Progenitor cell of endocrine pancreas (in vitro differentiated cells): Measurements from ENCODE around the gene ADGRB2. TPM values are rescaled to one million over a fixed set of nuclear protein-coding genes. Genes with fewer than 3 reads are reported as not detected.

Experiments used
- DNase-seq: peaks from one replicate; pipeline ENCODE4 v3.0.0; 2021; ENCODE audit warnings: low spot score; ENCODE audit not compliant: unreplicated experiment
- H3K27ac Mint-ChIP-seq: 2 replicates; pipeline ENCODE4 v1.8.0; 2021; ENCODE audit warnings: mild to moderate bottlenecking, moderate library complexity, mixed read lengths
- H3K27me3 Mint-ChIP-seq: 2 replicates; pipeline ENCODE4 v1.8.0; 2021; ENCODE audit warnings: mixed read lengths
- H3K36me3 Mint-ChIP-seq: 2 replicates; pipeline ENCODE4 v1.8.0; 2022; ENCODE audit warnings: mixed read lengths; ENCODE audit not compliant: insufficient read depth
- H3K4me1 Mint-ChIP-seq: 2 replicates; pipeline ENCODE4 v1.8.0; 2021; ENCODE audit warnings: low read depth, mixed read lengths
- H3K4me3 Mint-ChIP-seq: 2 replicates; pipeline ENCODE4 v1.8.0; 2021; ENCODE audit warnings: low read depth, mild to moderate bottlenecking, moderate library complexity, mixed read lengths
- H3K9me3 Mint-ChIP-seq: 2 replicates; pipeline ENCODE4 v1.8.0; 2021; ENCODE audit warnings: low read depth, mixed read lengths
- CTCF ChIP-seq: fragments of 200-600 bp; sonication (generic); IDR thresholded peaks from one replicate; pipeline ENCODE4 v1.5.0; 2021; ENCODE audit warnings: antibody characterized with exemption, mild to moderate bottlenecking; ENCODE audit not compliant: unreplicated experiment
- total RNA-seq: library from RNA; stranded (reverse); gene quantifications from 2 replicates; pipeline ENCODE4 v1.2.1, GENCODE V29; 2021

The ADGRB2 gene
- total RNA-seq, 1 donor from 2014 or later = 5.5 TPM

- no peaks in the 10 kb centered on the region for H3K36me3 Mint-ChIP-seq
- no peaks in the 10 kb centered on the region for H3K9me3 Mint-ChIP-seq
- peaks cover 31% of the 10 kb centered on the region for H3K27me3 Mint-ChIP-seq
- H3K4me3 Mint-ChIP-seq = no peak overlapping the region
- peaks cover 2% of the 10 kb centered on the region for H3K4me1 Mint-ChIP-seq
- no peak for DNase-seq
- no peak overlapping the region for H3K27ac Mint-ChIP-seq
- no peak for TF ChIP-seq CTCF
Observed at GRCh38 chr1:31752258-31752657, 11.9 kb downstream of the ADGRB2 start.

- no peaks in the 10 kb centered on the region for H3K36me3 Mint-ChIP-seq
- peaks cover 2% of the 10 kb centered on the region for H3K4me1 Mint-ChIP-seq
- H3K27ac Mint-ChIP-seq = no peak overlapping the region
- TF ChIP-seq CTCF = no peak
- peaks cover 36% of the 10 kb centered on the region for H3K27me3 Mint-ChIP-seq
- H3K4me3 Mint-ChIP-seq = no peak overlapping the region
- DNase-seq = no peak
- no peaks in the 10 kb centered on the region for H3K9me3 Mint-ChIP-seq
Observed at GRCh38 chr1:31751822-31752241, 12.3 kb downstream of the ADGRB2 start.

- no peak for TF ChIP-seq CTCF
- H3K27me3 Mint-ChIP-seq = peaks cover 40% of the 10 kb centered on the region
- no peaks in the 10 kb centered on the region for H3K9me3 Mint-ChIP-seq
- no peak overlapping the region for H3K4me3 Mint-ChIP-seq
- peaks cover 2% of the 10 kb centered on the region for H3K4me1 Mint-ChIP-seq
- H3K27ac Mint-ChIP-seq = no peak overlapping the region
- H3K36me3 Mint-ChIP-seq = no peaks in the 10 kb centered on the region
- no peak for DNase-seq
Observed at GRCh38 chr1:31750858-31751510, 13.2 kb downstream of the ADGRB2 start.

- Mint-ChIP-seq H3K4me1 (peaks cover 2% of the 10 kb centered on the region), H3K27me3 (peaks cover 36% of the 10 kb centered on the region), H3K4me3 (no peak overlapping the region), H3K27ac (no peak overlapping the region), H3K36me3 (no peaks in the 10 kb centered on the region), H3K9me3 (no peaks in the 10 kb centered on the region)
- no peak for DNase-seq
- no peak for TF ChIP-seq CTCF
Observed at GRCh38 chr1:31749785-31750735, 14.1 kb downstream of the ADGRB2 start.

GRCh38 chr1:31748365-31748764 lies 15.8 kb downstream of the ADGRB2 start:
- DNase-seq = no peak
- Mint-ChIP-seq H3K4me1 (peaks cover 2% of the 10 kb centered on the region), H3K27me3 (peaks cover 36% of the 10 kb centered on the region), H3K27ac (no peak overlapping the region), H3K4me3 (no peak overlapping the region), H3K36me3 (no peaks in the 10 kb centered on the region), H3K9me3 (no peaks in the 10 kb centered on the region)
- TF ChIP-seq CTCF = no peak
